NK-92 treated with Interleukin-12 subunit alpha and Interleukin-12 subunit beta, amount 100 ng/mL, for 24 hours (cell line): ENCODE results near the gene C16orf96.
"Not testable (repeated sequence)": the region's sequence is repeated elsewhere in the genome, so short reads cannot be mapped to it uniquely, and the experiment has no call there.

Source experiments
- DNase-seq: peaks from one replicate; lab custom pipeline; 2025; lab: John Stamatoyannopoulos, UW

The C16orf96 gene

DNA sequence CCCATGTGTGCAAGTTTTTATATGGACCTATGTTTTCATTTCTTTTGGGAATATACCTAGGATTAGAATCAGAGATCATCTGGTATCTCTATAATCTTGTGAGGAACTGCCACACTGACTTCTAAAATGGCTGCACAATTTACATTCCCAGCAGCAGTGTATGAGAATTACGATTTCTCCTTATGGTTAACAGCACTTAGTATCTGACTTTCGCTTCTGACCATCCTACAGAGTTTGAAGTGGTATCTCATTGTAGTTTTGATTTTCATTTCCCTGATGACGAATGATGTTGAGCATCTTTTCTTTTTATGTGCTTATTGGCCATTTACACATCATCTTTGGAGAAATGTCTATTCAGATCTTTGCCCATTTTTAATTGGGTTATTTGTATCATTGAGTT, 10.0 kb downstream of the C16orf96 start:
- no peak for DNase-seq

DNA sequence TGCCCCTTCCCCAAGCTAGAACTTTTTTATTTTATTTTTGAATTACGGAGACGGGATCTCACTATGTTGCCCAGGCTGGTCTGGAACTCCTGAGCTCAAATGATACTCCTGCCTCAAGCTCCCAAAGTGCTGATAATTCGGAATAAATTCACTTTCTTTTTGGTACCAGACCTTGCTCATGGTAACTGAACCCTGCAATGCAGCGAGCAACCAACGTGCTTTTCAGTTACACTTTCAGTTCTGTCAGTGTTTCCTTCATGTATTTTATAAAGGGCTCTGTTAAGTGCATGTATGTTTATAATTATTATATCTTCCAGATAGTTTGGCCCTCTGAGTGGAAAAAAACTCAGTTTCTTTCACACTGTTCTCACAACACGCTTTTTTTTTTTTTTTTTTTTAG, 13.9 kb downstream of the C16orf96 start:
- DNase-seq, result no peak

DNA sequence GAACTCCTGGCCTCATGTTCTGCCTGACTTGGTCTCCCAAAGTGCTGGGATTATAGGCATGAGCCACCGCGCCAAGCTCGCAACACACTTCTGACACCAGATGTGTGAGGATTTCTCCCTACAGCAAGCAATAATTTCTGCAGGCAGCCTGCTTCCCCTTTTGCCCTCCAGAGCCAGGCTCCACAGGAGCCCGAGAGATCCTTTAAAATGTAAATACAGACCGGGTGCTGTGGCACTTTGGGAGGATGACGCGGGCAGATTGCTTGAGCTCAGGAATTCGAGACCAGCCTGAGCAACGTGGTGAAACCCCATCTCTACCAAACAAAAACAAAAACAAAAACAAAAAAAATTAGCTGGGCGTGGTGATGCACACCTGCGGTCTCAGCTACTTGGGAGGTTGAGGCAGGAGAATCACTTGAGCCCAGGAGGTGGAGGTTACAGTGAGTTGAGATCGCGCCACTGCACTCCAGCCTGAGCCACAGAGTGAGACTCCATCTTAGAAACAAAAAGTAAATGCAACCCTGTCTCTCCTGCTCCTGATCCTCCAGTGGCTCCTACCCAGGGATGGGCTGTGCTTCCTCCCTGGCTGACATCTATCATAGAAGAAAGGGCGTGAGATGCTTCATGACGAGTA, 14.7 kb downstream of the C16orf96 start:
- DNase-seq, result no peak

DNA sequence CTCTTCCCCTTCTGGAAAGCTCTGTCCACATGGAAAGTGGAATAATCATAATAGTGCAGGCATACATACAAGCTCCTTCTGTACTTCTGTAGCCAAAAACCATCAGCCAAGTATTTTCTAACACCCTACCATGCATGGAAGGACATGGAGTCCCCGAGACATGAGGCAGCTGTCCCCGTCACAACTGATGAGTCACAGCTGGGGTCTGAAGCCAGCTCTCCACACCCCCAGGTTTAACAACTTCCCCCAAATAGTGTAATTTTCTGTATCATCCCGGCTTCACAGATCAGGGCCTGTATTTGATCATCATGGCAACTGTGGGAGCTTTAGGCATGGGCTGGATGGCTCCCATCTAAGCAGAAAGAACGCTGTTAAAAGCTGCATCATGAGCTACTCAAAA, 16.6 kb downstream of the C16orf96 start:
- no peak for DNase-seq

DNA sequence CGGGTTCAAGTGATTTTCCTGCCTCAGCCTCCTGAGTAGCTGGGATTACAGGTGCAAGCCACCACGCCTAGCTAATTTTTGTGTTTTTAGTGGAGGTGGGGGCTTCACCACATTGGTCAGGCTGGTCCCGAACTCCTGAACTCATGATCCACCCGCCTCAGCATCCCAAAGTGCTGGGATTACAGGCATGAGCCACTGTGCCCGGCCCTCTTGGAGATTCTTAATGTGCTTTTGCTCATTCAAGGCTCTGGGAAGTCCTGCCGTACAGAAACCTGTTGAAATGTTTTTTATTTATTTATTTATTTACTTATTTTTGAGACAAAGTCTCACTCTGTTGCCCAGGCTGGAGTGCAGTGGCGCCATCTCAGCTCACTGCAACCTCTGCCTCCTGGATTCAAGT, 17.8 kb downstream of the C16orf96 start:
- not testable (repeated sequence) for DNase-seq

DNA sequence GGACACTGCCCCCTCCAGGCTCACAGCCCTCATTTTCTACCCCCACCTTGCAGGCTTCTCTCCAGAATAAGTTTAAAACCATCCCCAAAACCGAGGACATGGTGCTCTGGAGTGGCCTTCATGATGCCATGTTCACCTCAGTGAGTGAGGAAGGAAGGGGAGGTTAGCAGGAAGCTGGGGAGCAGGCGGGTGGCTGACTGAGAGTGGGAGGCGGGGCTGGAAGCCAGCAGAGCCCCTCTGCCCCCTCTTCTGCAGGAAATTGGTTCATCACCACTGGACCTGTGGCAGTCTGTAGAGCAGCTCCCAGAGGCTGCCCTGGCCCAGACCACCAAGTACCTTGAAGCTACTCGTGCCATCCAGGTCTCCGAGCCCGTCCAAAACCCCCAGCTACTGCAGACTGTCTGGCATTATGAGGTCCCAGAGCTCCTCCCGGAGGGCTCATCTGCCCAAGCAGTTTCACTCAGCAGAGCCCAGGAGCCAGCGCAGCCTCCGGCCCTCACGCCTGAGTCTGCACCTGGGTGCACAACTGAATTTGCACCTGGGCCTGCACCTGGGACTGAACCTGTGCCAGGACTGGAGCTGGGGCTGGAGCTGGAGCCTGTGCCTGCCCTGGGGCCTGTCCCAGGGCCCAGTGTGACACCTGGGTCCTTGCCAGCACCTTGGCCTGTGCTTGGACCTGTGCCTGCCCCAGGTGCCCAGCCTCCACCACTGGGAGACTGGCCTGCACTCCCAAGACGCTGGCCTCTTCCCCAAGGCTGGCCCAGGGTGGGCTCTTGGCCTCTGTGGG, 19.0 kb downstream of the C16orf96 start:
- no peak for DNase-seq

DNA sequence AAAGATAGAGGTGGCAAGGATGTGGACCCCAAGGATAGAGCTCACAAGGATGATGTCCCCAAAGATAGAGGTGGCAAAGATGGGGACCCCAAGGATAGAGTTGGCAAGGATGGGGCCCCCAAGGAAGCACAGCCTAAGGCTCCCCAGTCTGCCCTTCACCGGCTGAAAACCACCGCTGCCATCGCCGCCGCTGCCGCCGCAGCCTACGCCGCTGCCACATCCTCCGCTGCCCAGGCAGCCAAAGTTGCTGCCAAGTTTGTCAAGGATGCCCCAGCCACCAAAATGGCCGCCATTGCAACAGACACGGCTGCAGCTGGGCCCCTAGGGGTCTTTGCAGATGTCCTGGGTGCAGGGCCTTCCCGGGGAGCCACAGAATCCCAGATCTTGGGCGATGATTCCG, 19.9 kb downstream of the C16orf96 start:
- no peak for DNase-seq

DNA sequence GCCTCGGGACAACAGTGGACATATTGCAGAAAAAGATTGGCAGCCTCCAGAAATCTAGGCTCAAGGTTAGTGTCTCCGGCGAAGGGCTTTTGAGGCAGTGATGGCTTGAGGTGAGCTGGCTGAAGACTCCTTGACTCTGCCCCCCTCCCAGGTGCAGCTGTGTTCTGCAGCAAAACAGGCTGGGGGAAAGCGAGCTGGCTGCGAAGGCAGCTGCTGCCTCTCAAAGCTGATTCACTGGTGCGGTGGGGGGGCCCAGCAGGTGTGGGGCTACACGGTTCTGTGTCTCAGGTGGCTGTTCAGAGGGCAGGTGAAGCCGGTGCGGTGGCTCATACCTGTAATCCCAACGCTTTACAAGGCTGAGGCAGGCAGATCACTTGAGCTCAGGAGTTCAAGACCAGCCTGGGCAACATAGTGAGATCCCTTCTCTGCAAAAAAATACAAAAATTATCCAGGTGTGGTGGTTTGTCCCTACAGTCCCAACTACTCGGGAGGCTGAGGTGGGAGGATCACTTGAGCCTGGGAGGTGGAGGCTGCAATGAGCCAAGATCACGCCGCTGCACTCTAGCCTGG, 22.9 kb downstream of the C16orf96 start:
- no peak for DNase-seq

DNA sequence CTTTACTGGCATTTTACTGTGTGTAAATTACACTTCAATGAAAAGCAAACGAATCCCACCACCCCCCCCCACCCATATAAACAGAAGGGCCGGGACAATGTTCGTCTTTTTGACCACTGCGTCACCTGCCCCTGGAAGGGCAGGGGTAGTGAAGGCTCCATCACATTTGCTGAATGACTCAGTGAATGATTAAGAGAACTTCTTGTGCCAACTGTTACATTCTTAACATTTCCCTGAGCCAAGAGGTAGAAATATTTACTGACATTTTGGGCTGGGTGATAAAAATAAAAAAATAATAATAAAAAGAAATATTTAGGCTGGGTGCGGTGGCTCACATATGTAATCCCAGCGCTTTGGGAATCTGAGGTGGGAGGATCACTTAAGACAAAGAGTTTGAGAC, 24.1 kb downstream of the C16orf96 start:
- no peak for DNase-seq

DNA sequence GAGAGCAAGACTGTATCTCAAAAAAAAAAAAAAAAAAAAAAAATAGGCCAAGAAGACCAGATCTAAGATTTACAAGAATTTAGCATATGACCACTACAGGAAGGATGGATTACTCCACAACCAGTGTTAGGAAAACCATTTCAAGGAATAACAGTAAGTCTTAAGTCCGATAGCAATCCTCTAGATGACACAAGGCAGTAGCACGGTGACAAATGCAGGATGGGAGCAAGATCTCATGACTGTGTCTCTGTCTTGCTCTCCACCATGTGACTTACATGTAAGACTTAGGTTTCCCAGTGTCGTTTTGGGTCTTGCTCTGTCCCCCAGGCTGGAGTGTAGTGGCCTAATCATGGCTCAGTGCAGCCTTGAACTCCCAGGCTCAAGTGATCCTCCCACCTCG, 27.8 kb downstream of the C16orf96 start:
- DNase-seq, result no peak

DNA sequence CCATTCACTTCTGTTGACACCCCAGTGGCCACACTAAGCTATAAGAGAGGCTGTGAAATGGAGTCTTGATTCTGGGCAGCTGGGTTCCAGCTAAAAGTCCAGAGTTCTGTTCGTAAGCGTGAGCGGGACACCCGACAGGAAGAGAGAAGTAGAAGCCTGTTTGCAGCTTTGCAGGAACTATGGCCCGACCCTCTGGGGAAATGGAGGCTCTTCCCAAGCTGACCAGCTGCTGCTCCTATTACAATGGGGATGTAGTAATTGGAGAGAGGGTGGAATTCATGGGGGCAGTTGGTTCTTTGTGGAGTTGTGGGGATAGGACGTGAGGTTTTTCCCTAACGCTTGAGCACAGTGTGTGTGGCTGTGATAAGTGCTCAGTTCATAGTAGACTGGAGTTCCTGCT, 30.2 kb downstream of the C16orf96 start:
- no peak for DNase-seq

DNA sequence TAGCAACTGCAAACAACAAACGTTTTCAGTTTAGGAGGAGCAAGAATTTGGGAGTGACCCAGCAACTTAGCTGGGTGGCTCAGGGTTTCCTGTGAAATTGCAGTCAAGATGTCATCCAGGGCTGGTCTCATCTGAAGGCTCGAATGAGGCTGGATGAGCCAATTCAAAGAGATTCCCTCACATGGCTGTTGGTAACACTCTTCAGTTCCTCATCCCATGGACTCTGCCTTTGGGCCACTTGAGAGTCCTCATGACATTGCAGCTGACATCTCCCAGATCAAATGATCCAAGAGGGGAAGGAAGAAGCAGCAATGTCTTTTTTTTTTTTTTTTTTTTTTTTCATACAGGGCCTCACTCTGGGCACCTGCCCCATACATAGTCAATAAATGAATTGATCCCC, 32.2 kb downstream of the C16orf96 start:
- DNase-seq, result no peak

DNA sequence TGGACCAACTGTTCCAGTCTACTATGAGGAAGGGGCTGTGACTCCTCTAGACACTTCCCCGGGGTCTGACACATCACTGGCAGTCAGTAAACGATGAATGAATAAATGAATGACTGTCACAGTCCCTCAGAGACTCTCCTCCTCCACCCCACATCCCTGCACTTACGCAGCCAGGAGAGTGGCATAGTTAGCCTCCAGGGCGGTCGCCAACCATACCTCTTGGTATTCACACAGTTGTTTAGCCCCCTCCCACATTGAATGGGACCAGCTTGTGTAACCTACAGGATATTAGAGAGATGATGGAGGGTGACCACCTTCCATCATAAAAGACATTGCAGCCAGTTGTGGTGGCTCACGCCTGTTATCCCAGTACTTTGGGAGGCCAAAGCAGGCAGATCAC, 32.8 kb downstream of the C16orf96 start:
- DNase-seq, result no peak

DNA sequence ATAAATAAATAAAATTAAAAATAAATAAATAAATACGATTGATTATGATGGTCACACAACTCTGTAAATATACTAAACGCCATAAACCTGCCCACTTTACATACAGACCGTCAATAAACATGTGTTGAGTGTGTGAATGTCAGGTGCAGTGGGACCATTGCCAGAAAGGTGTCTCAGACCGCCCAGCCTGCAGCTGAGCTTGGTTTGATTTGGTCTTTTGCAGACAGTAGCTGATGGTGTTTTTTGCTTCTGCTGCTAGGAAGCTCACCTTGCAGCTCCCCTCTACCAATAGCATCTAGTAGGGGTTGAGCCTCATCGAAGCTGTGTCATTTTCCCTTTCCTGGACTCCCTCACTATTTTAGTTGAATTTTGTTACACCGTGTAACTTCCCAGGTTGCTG, 35.1 kb downstream of the C16orf96 start:
- no peak for DNase-seq

DNA sequence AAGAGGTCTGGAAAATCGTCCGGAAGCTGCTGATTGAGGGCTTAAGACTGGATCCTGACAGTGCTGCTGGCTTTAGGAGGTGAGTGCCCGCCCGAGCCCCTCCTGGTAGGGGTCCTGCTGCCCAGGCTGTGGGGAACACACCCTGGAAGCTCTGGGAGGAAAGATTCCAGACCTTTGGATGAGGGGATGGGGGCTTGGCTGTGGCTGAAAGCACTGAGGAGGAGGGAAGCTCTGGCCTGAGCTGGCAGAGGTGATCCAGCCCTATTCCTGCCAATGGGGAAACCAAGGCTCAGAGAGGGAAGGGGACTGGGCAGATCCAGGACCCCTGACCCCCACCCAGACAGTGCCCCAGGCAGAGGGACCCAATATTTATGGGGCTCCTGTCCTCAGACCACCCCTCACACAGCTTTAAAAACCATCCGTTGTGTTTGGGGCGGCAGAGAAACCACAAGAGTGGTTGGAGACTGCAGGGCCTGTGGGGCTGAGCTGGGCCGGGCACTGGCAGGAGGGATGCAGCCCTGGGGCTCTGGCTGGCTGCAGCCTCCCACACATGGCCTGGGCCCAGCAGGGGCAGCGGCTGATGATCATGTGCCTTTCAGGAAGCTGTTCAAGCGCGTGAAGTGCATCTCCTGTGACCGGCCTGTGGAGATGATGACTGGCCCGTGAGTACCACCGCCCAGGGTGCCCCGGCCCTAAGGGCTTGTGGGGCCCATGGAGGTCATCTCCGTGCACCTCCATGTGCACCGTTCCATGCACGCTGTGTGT, 35.7 kb downstream of the C16orf96 start:
- DNase-seq, result no peak

DNA sequence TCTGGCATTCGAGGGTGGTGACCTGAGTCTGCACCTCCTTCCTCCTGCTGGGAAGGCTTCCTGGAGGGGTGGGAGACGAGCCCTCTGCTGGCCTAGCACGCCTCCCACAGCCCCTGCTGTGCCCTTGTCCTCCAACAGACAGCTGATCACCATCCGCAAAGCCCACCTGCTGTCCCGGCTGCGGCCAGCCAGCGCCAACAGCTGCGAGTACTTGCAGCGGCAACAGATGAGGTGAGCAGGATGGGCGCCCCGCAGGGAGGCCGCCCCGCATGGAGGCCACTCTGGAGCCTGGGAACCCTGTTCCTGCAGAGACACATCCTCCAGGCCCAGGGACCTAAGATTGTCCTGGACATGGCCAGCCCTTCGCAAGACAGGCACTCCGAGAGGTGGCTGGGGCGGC, 36.9 kb downstream of the C16orf96 start:
- no peak for DNase-seq

DNA sequence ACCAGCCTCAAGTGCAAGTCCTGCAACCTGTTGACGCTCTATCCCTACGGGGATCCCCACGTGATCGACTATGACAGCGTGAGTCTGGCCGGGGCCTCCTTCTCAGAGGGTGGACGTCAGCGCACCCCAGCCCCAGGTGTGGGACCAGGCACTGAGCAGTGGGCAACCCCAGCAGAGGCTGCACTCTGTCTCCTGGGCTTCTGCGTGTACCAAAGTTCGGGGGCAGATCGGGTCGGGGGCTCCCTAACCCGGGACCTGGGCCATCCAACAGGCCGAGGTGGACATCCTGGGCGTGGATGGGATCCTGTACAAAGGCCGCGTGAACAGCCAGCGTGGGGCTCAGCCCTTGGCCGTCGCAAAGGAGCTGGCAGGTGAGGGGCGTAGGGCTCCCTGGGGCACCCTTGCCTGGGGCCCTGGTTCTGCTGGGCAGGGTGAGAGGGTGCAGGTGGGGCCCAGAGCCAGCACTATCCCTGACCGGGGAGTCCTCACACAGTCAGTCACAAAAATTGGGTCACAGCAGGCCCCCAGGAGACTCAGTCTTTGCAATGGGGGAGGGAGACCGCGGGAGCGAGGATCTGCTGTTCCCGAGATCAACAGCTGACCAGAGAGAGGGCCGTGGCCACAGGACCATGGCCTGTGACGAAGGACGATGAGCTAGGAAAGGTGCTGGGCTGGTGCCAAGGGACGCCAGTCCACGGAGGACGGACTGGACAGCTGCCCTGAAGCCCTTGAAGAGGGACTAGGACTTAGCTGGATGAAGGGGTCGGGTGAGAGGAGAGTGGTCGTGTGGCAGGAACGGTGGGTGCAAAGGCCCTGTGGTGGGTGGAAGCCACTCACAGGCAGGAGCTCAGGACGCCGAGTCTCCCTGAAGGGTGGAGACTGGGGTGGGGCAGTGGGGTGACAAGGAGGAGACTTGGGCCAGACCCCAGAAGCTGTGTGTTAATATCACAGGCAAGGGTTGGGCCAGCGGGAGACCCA, 38.6 kb downstream of the C16orf96 start:
- no peak for DNase-seq

DNA sequence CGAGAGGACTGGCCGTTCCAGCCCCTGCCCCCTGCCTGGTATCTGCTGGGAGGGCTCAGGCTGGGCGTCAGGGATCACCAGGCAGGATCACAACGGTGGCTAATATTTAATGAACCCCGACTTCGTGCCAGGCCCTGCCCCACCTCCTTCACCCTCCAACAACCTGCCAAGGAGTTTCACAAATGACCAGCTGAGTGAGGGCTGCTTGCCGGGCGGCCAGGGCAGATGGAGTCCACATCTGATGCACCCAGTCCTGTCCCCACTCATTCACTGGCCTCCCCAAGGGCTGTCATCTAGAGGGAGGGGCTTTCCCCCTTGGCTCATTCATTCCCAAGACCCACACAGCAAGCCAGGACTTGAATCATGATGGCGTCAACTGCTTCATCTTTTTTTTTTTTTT, 41.0 kb downstream of the C16orf96 start:
- DNase-seq, result no peak

DNA sequence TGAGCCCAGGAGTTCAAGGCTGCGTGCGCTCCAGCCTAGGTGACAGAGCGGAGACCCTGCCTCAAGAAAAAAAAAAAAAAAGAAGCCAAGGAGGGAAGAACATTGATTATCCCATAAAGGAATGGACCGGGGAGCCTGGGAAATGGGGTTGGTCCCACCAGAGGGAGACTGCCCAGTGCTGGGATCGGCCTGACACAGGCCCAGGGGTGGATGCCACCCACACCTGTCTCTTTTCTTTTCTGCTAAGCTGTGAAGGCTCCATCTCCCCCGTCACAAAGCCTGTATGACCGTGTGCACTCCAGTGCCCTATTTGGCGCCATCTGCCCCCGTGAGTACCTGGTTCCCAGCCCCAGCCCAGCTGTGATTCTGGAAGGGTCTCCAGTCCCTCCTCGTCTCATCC, 42.9 kb downstream of the C16orf96 start:
- no peak for DNase-seq

DNA sequence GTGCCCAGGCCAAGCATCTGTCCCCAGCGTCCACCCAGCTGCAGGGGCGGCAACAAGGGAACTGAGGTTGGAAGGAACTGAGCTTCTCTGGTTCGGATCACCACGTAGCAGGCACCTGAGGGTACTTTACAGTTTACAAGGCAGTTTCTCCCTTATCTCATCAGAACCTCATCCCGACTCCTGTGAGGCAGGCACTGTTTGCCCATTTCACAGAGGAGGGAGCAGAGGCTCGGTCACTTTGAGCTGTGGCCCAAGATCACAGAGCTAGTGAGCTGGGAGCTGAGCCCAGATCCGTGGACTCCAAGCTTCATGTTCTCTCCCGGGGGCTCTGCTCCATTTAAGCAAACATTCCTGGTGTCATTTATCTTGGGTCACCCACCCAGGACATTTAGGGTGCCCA, 43.4 kb downstream of the C16orf96 start:
- no peak for DNase-seq

DNA sequence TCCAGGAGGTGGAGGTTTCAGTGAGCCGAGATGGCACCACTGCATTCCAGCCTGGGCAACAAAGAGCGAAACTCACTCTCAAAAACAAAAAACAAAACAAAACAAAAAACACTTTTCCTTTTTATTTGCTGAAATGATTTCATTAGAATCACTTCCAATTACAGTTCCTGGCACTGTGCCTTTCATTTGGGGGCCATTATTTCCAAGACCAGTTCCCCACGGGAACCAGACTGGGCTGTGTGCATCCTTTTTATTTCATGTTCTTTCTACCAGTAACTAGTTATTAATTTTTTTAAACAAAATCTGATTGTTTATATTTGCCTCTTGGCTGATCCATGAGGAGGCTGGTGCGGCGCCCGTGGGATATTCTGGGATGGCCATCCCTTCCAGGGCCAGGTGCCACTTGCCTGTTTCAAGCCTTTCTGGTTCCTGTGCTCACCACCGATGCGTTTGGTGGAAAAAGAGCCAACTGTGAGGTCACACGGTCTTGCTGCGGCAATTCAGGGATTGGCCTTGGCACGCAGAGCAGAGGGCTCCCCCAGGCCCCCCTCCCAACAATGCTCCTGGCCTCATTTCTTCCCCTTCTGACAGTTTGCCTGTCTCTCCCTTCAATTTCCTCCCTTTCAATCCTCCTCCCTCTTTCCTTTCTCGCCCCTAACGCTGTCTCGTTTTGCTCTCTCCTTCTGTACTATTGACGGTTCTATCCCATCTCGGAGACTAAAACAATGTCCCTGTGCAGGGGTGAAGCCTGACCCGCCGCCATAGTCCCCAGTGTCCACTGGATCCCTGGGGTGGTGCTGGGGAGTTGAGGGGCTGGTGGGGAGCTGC, 45.1 kb downstream of the C16orf96 start:
- DNase-seq, result no peak
